DMS114 treated with DMSO at 0.1 percent for 48 hours (cell line): ENCODE measurements around the gene MYL4.
"Not testable (repeated sequence)": the region's sequence is repeated elsewhere in the genome, so short reads cannot be mapped to it uniquely, and the experiment has no call there.

ENCODE experiments used
- DNase-seq: peaks from one replicate; lab custom pipeline; 2025; ENCODE audit not compliant: unreplicated experiment; lab: John Stamatoyannopoulos, UW

MYL4 gene

GRCh38 chr17:47269561-47270280 lies 60.6 kb downstream of the MYL4 start:
- not testable (repeated sequence) for DNase-seq

DNA sequence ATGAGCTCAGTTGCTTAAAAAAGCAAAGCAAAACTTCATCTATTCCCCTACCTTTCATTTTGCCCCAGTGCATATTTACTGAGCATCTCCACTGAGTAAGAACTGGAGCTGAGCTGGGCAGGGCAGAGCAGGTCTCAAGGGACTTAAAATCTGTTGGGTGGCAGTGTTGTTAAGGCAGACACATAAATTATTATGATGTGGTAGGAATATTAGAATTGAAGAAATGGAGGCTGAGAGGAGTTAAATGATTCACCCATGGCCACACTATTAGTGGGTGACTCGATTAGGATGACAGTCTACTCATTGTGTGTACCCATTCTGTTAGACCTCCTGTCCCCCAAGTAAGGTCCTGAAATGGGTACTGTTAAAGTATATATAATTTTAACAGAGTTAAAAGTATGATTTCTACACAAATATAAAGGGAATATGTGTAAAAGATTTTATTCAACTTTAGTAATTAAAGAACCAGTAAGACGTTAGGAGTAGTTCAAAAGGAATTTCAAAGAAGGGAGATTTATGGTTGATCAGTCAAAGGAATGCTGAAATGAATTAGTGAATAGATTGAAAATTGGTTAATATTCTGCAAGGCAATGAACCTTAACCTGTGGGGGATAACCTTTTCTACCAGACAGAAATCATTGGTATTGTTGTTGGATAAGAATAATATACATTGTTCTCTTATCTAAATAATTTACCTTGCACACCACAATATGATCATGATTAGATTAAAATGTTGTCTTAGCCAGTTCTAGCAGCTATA lies 62.0 kb downstream of the MYL4 start:
- DNase-seq, result no peak

DNA sequence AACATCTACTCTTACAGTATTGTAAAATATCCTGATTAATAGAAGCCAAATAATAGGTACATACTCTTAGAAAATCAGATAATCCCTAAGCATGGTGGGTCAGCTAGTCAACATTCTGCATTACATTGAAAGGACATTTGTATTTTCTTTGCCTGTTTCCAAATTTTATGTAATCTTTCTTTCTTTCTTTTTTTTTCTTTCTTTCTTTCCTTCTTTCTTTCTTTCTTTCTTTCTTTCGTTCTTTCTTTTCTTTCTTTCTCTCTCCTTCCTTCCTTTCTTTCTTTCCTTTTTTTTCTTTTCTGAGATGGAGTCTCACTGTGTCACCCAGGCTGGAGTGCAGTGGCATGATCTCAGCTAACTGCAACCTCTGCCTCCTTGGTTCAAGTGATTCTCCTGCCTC lies 63.3 kb downstream of the MYL4 start:
- no peak for DNase-seq

- DNase-seq, result no peak
Observed at GRCh38 chr17:47273245-47273644, 64.1 kb downstream of the MYL4 start.
